Nucleus accumbens (tissue), 56 donors: Measurements from ENCODE around the gene UTF1.
A peak's percentile ranks its signal among the peaks of the same experiment; 100 is the strongest.

Experiments used
- DNase-seq, 56 donors: peaks; one replicate each; lab custom pipeline; 2025; lab: John Stamatoyannopoulos, UW

Gene UTF1

DNA sequence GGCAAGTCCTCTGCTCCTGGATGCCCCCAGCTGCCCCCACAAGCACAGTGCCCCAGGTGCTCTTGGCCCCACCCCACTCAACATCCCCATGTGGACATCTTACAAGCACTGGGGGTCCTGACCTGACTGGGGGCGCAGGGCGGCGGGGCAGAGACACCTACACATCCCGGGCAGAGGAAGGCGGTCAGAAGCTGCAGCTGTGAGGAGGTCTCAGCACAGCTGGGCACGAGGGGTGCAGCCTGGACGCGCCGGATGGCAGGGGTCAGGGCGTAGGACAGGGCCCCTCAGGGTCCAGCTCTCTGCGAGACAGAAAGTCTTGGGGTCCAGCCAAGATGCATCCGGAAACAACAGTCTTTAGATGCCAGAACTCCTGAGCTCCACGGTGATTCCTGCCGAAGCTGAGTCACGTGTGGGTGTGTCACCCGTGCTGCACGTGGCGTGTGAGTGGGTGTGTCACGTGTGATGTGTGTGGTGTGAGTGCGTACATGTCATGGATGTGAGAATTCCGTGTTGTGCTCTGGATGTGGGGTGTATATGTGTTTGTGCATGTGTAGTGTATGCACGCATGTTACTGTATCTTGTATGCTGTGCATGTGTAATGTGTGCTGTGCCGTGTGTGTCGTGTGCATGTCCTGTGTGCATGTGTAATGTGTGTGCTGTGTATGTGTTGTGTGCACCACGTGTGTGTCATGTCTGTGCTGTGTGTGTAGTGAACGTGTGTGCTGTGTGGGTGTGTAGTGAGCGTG lies 12.8 kb downstream of the UTF1 start:
- peak in 4 of 56 donors; percentile 10 to 35 (median 30) for DNase-seq

- DNase-seq = no peak
Observed at GRCh38 chr10:133243593-133243992, 13.6 kb downstream of the UTF1 start.

DNA sequence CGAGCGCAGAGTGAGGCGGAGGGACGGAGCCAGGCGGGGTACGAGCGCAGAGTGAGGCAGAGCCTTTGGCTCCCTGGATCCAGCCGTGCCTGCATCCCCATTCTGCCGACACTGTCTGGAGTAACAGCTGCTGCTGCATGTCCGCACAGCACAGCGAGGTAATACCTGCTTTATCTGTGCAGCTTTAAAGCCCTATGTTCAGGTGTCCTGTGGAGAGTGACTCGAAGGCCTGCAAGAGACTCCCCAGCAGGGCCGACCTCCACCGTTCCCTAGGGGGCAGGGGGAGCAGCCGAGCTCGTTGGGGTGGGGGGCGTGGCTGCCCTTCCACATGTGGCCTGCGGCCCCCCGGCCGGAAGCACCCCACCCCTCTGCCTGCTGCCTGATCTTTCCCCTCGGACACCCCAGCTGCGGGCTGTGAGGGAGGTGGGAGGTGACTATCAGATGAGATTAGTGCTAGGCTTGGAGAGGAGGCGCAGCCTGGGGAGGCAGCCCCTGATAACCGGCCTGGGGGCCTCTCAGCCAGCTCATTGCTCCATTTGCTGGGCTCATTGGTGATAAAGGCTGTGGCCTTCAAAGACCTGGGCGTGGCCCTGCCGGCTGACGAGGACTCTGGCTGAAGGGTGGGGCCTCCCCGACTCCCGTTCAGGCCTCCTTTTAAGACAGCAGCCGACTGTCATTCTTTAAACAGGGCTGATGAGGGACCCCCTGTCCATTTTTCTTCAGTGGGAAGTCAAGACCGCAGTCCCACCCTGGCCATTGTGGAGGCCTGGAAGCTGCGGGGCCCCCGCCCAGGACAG lies 15.6 kb downstream of the UTF1 start:
- DNase-seq = no peak

GRCh38 chr10:133246236-133246626 lies 16.2 kb downstream of the UTF1 start:
- DNase-seq = no peak

- DNase-seq = no peak
Observed at GRCh38 chr10:133247681-133248333, 17.8 kb downstream of the UTF1 start.

GRCh38 chr10:133248334-133248715 lies 18.3 kb downstream of the UTF1 start:
- no peak for DNase-seq

DNA sequence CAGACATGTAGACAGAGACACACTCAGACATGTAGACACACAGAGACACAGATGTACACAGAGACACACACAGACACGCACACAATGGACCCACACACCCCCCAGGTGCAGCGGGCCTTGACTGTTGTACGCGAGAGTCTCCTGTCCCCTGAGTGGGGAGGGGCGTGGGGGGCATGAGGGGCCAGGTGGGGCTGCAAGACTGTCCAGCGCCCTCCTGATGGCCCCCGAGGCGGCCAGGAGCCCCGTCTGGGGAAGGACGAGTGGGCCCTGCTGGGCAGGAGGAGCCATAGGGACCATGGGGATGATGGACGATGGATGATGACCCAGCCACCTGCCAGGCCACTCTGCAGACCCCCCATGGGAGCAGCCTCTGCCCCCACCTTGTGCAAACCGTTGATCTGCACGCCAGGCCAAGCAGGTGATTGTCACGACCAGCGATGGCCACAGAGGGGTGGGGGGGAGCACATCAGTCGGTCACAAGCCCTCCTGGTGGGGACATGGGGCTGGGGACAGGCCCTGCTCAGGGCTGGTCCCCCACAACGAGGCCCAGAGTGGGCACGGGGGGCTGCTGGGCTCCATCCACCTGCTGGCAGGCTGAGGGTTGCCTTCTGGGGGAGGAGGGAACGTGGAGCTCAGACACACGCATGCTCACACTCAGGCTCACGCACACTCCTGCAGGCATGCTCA lies 19.2 kb downstream of the UTF1 start:
- no peak for DNase-seq

GRCh38 chr10:133249975-133250754 lies 20.1 kb downstream of the UTF1 start:
- no peak for DNase-seq

DNA sequence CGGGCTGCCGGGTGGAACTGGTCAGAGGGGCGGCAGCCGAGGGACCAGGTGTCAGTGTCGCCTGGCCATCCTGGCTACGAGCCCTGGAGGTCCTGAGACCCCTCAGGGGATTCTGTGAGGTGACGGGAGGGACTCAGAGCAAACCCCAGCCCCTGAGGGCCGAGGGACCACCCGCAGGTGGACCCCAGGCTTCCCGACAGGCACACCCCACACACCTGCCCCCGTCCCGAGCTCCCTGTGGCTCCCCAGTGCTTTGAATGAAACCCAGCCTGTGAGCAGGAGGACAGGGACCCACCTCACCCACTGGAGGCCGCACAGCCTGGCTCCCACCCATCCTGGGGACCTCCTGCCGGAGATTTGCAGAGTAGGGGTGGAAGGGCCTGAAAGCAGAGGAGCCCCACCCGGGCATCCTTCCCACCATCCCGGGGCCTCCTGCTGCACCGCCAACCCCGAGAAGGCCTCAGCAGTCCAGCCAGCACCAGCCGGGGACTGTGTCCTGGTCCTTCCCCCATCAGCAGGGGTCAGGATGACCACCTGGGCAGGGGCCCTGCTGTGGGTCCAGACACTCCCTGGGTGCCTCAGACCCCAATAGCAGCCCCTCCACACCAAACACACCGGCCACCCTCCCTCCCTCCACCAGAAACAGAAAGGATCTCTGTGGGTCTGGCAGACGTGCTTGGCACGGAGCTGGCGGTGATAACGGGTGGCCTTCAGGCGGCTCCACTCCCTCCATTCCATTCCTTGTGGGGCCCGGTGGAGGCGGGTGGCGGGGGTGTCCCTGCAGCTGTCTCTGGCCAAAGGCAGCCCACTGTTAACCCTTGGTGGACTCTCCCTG lies 21.6 kb downstream of the UTF1 start:
- DNase-seq = no peak

DNA sequence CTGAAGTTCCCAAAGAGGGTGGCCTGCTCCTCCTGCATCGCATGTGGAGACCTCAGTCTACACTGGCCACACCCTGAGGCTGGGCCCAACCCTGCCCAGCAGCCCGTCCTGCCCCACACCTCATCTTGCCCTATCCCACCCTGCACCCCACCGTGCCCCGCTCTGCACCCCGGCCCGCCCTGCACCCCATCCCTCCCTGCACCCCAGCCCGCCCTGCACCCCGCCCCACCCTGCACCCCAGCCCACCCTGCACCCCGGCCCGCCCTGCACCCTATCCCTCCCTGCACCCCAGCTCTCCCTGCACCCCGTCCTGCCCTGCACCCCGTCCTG lies 22.2 kb downstream of the UTF1 start:
- no peak for DNase-seq

DNA sequence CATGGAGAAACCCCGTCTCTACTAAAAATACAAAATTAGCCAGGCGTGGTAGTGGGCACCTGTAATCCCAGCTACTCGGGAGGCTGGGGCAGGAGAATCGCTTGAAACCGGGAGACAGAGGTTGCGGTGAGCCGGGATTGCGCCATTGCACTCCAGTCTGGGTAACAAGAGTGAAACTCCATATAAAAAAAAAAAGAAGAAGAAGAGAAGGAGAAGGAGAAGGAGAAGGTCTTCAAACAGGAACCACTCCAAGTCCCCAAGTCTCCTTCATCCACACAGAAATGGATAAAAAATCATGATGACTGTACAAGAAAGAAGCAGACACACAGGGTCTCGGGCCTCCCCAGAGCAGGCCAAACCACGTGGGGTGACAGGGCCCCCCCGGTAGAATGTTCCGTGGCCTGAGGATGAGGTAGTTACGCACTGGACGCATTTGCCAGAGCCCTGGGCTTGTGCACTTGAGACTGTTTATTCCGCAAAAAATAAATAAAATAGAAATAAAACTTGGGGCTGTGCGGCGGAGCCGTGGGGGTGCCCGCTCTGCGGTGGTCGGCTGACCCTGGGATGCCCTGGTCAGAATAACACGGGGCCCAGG lies 23.4 kb downstream of the UTF1 start:
- DNase-seq = no peak

DNA sequence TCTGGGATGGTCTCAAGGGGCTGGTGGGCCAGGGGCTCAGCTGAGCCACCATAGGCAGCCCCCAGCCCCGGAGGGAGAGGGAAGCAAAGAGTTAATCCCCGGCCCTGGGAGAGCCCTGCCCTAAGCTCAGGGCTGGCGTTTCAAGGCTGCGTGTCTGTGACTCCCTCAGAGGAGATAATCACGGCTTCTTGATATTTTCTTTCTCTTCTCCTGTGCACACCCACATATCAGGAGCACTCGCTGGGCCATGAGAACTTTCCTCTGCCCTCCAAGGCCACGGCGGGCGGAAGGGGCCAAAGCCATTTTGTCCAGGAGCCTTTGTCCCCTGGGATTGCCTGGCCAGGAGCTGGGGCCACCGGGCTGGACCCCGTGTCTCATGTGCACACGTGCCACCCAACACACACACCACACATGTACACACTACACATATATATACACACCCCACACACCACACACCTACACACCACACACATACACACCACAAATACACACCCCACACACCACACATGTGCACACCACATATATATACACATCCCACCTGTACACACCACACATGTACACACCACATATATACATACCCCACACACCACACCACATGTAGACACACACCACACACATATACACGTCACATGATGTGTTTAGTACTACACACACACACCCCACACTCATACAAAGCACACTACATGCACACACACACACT lies 24.6 kb downstream of the UTF1 start:
- DNase-seq = no peak

DNA sequence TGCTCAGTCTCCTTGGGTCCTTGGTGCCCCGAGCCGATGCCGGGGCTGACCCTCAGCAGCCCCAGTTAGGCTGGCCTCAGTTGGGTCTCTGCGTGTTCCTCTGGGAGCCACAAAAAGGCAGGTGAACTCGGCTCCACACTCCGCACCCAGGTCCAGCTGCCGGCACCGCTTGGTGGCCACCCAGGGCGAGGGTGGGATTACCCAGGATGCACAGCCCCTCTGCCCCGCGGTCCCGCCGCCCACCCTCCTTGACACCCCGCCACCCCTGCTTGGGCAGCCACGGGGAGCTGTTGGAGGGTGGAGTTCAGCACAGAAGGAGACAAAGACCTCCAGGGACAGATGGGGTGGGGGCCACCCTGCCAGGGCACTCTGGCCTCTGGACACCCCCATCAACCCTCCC lies 25.3 kb downstream of the UTF1 start:
- DNase-seq = no peak

- DNase-seq = peak in 4 of 56 donors; percentile 14 to 49 (median 18)
Observed at GRCh38 chr10:133257489-133258065, 27.6 kb downstream of the UTF1 start.

GRCh38 chr10:133258066-133258817 lies 28.2 kb downstream of the UTF1 start:
- no peak for DNase-seq

DNA sequence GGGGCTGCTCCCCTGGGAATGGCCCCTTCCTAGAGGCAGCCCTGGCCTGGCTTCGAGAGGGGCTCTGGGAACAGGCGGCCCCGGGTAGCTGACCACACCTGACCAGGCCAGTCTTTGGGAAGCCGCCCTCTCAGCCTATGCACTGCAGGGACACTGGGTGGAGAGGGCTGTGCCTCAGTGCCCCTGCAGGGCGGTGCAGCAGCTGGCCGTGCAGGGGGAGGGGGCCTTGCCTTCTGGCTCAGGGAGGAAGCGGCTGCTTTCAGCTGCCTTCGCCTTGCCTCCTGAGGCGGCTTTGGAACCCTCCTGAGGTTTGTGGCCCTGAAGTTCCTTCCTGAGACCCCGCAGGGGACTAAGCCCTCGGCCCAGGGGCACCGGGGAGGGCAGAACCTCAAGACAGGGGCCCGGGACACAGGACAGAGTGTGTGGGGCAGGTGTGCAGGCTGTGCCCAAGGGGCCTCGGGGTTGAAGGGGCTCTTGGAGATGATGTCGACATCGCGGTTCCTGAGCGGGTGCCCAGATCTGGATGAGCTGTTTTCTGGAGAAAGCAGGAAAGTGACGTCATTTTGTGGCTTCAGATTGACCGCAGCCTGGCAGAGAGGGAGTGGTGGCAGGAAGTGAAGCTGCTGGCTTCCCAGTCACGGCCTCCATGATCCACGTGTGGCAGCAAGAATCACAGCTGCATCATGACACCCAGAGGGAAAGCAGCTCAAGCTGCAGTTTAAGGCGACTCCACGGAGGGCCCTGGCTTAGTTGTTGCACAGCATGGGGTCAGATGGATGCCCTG lies 29.0 kb downstream of the UTF1 start:
- peak in 37 of 56 donors; percentile 10 to 76 (median 36) for DNase-seq
